HepG2 (cell line): Measurements from ENCODE around the gene ALDOA. TPM values are rescaled to one million over a fixed set of nuclear protein-coding genes. Genes with fewer than 3 reads are reported as not detected.

Source experiments
- ATAD3A ChIP-seq: sonication (generic); formaldehyde crosslinking; IDR thresholded peaks from 2 replicates; pipeline ENCODE4 v1.4.0; 2020; ENCODE audit warnings: missing genetic modification reagents
- CCDC6 ChIP-seq: sonication (generic); formaldehyde crosslinking; IDR thresholded peaks from 2 replicates; pipeline ENCODE4 v1.8.1; 2022; ENCODE audit warnings: mild to moderate bottlenecking, missing genetic modification reagents, moderate library complexity
- E2F1 ChIP-seq: sonication (generic); formaldehyde crosslinking; IDR thresholded peaks from 2 replicates; pipeline ENCODE4 v1.5.0; 2020; ENCODE audit warnings: missing genetic modification reagents
- GTF3A ChIP-seq: sonication (generic); formaldehyde crosslinking; conservative IDR thresholded peaks from 2 replicates; pipeline ENCODE4 v1.4.0; 2020; ENCODE audit warnings: mild to moderate bottlenecking, missing genetic modification reagents
- ISX ChIP-seq: sonication (generic); formaldehyde crosslinking; conservative IDR thresholded peaks from 2 replicates; pipeline ENCODE4 v1.5.0; 2020; ENCODE audit warnings: missing genetic modification reagents
- NPAS2 ChIP-seq: sonication (generic); formaldehyde crosslinking; IDR thresholded peaks from 2 replicates; pipeline ENCODE4 v1.8.0; 2022; ENCODE audit warnings: mild to moderate bottlenecking, missing genetic modification reagents, borderline replicate concordance
- PRDM4 ChIP-seq: sonication (generic); formaldehyde crosslinking; IDR thresholded peaks from 2 replicates; pipeline ENCODE4 v1.9.0; 2021; ENCODE audit warnings: missing genetic modification reagents, borderline replicate concordance
- RXRA ChIP-seq: sonication (generic); formaldehyde crosslinking; IDR thresholded peaks from 2 replicates; pipeline ENCODE4 v1.5.1; 2020; ENCODE audit warnings: missing genetic modification reagents
- STAT6 ChIP-seq: sonication (generic); formaldehyde crosslinking; IDR thresholded peaks from 2 replicates; pipeline ENCODE4 v1.4.0; 2020; ENCODE audit warnings: missing genetic modification reagents, mild to moderate bottlenecking, borderline replicate concordance
- YEATS2 ChIP-seq: sonication (generic); formaldehyde crosslinking; IDR thresholded peaks from 2 replicates; pipeline ENCODE4 v1.4.0; 2020; ENCODE audit warnings: missing genetic modification reagents, borderline replicate concordance
- ZBTB49 ChIP-seq: sonication (generic); formaldehyde crosslinking; IDR thresholded peaks from 2 replicates; pipeline ENCODE4 v1.4.0; 2020; ENCODE audit warnings: missing genetic modification reagents, borderline replicate concordance
- ZNF180 ChIP-seq: sonication (generic); formaldehyde crosslinking; IDR thresholded peaks from 2 replicates; pipeline ENCODE4 v1.4.0; 2020; ENCODE audit warnings: low read depth, missing genetic modification reagents, borderline replicate concordance
- polyA plus RNA-seq, 8 experiments: library from polyadenylated mRNA; depleted of rRNA in 3 of 8; stranded (reverse) in 7 of 8; unstranded in 1 of 8; fragments of >200 nt; fragmentation: Illumina TruSeq in 4 of 8; extraction: Trizol in 4 of 8; gene quantifications; 2 replicates each; pipeline versions ENCODE4 v1.2.1 to v1.2.3, GENCODE V29; 2011 to 2016; ENCODE audit warnings: low read depth in 4 of 8, missing spikeins in 1 of 8, mixed read lengths in 1 of 8; ENCODE audit not compliant: insufficient read depth in 1 of 8
- total RNA-seq, 5 experiments: library from RNA; depleted of rRNA; stranded (reverse); fragments of >200 nt; fragmentation: Illumina TruSeq; extraction: Trizol; gene quantifications; 2 replicates each; pipeline ENCODE4 v1.2.3, GENCODE V29; 2016; ENCODE audit warnings: low read depth in 1 of 5

ALDOA gene
- total and polyA plus RNA-seq, 2 of the 13 experiments (the other 11 are each of a cell fraction or from before 2014, with no cell fraction given): 925 to 1,884 TPM

GRCh38 chr16:30088832-30089624, 23.5 kb downstream of the ALDOA start (continued):
- no peak for TF ChIP-seq E2F1 (CRISPR knock-in tag)
- no peak for TF ChIP-seq CCDC6 (CRISPR knock-in tag)
- no peak for TF ChIP-seq ATAD3A
- TF ChIP-seq NPAS2 (CRISPR knock-in tag): no peak
- TF ChIP-seq GTF3A (CRISPR knock-in tag): no peak
- peak; percentile 40; the same call in 1 of the 2 replicates for TF ChIP-seq RXRA (CRISPR knock-in tag)
- TF ChIP-seq ZNF180 (CRISPR knock-in tag): no peak
- TF ChIP-seq PRDM4: no peak
- no peak for TF ChIP-seq ZBTB49
- TF ChIP-seq STAT6 (CRISPR knock-in tag): no peak
- no peak for TF ChIP-seq YEATS2
- TF ChIP-seq ISX (CRISPR knock-in tag): no peak
